Heart left ventricle (tissue), 13 donors: Measurements from ENCODE around the gene P3H1.

Experiments used
- CTCF ChIP-seq, 12 donors: fragments of 200-600 bp; sonication (generic) in 4 of 12; IDR thresholded peaks; one replicate each; pipeline versions ENCODE4 v1.5.0 to v1.8.0; 2018 to 2022; ENCODE audit warnings: antibody characterized with exemption in 12 of 12, mild to moderate bottlenecking in 5 of 12
- POLR2A ChIP-seq, 2 donors: fragments of 450-650 bp; IDR thresholded peaks; one replicate each; pipeline ENCODE4 v1.6.1; 2017; ENCODE audit warnings: antibody characterized with exemption in 2 of 2, mild to moderate bottlenecking in 2 of 2, moderate library complexity in 2 of 2
- donor health status: ischemic (EF 13 %, LVEDD 7.1; RV severe dilation, severe dysfunction).
- donor health status: DM: no; HTN: yes; CAD: no.
- donor health status: DM: no; HTN: no; CAD: no.
- donor health status: ischemic (EF 25% LVEDD 6.9; RV normal size, moderate dysfunction).
- donor health status: ischemic (EF 25% LVEDD 5.7; RV mildly dilated, moderate dysfunction).
- donor health status: ischemic (EF 35%, LVEDD 5.7; RV mildly dilated, moderate dysfunction).
- donor health status: nonischemic (EF 11% LVEDD 7.7; RV severe dilation, severe dysfunction).
- donor health status: DM: yes; HTN: yes; CAD: no.
- donor health status: PGD.
- donor health status: ischemic (EF 29% LVEDD 5.4; RV normal size, mild dysfunction).
- donor health status: nonischemic (EF 23%, LVEDD 6.1; RV moderate dilation, normal function).

GRCh38 chr1:42703888-42704464 lies 62.9 kb downstream of the P3H1 start:
- no peak for TF ChIP-seq CTCF (IDR thresholded peaks at IDR 0.05)
- TF ChIP-seq POLR2A (IDR thresholded peaks at IDR 0.05), result no peak
